GM23338 (cell line): ENCODE measurements around the gene MAPK1. TPM values are rescaled to one million over a fixed set of nuclear protein-coding genes. Genes with fewer than 3 reads are reported as not detected.

Source experiments
- ATAC-seq: fragments of 200-7000 bp; cut with Tn5 transposase; 3 replicates; pipeline ENCODE4 v1.9.1; 2020
- DNase-seq: peaks from one replicate; pipeline ENCODE4 v3.0.0-alpha.2; 2015; ENCODE audit warnings: low spot score
- H2AFZ ChIP-seq: fragments of 200-600 bp; sonication (generic); 2 replicates; pipeline ENCODE4 v1.8.0; 2016; ENCODE audit warnings: antibody characterized with exemption, mild to moderate bottlenecking, moderate library complexity
- H3F3A ChIP-seq: fragments of 200-600 bp; sonication (generic); replicated peaks from 2 replicates; pipeline ENCODE4 v1.8.0; 2017; ENCODE audit warnings: antibody characterized with exemption, mixed run types, low read depth
- H3K27ac ChIP-seq: fragments of 200-600 bp; sonication (generic); 2 replicates; pipeline ENCODE4 v1.6.1; 2016; ENCODE audit warnings: low read depth
- H3K27me3 ChIP-seq: fragments of 200-600 bp; sonication (generic); 2 replicates; pipeline ENCODE4 v1.8.0; 2016; ENCODE audit warnings: mild to moderate bottlenecking, mixed run types, moderate library complexity; ENCODE audit not compliant: insufficient read depth
- H3K36me3 ChIP-seq: fragments of 200-600 bp; sonication (generic); 2 replicates; pipeline ENCODE4 v1.8.0; 2016; ENCODE audit warnings: mild to moderate bottlenecking; ENCODE audit not compliant: insufficient read depth
- H3K4me1 ChIP-seq: fragments of 200-600 bp; sonication (generic); 2 replicates; pipeline ENCODE4 v1.8.0; 2016; ENCODE audit warnings: mild to moderate bottlenecking, moderate library complexity; ENCODE audit not compliant: insufficient read depth
- H3K4me2 ChIP-seq: fragments of 200-600 bp; sonication (generic); 2 replicates; pipeline ENCODE4 v1.7.1; 2017; ENCODE audit warnings: mixed run types
- H3K4me3 ChIP-seq: fragments of 200-600 bp; sonication (generic); 2 replicates; pipeline ENCODE4 v1.6.1; 2016; ENCODE audit warnings: mixed run types
- H3K79me2 ChIP-seq: fragments of 200-600 bp; sonication (generic); replicated peaks from 2 replicates; pipeline ENCODE4 v1.8.0; 2017; ENCODE audit warnings: mild to moderate bottlenecking; ENCODE audit not compliant: insufficient read depth
- H3K9me2 ChIP-seq: fragments of 200-600 bp; sonication (generic); 2 replicates; pipeline ENCODE4 v1.8.0; 2017; ENCODE audit not compliant: insufficient read depth
- H4K20me1 ChIP-seq: fragments of 200-600 bp; sonication (generic); replicated peaks from 2 replicates; pipeline ENCODE4 v1.8.0; 2017; ENCODE audit warnings: mild to moderate bottlenecking; ENCODE audit not compliant: insufficient read depth
- H3K27ac Mint-ChIP-seq: 2 replicates; pipeline ENCODE4 v1.8.0; 2020; ENCODE audit warnings: inconsistent platforms, mild to moderate bottlenecking, moderate library complexity, mixed read lengths
- H3K27me3 Mint-ChIP-seq: 3 replicates; pipeline ENCODE4 v1.8.0; 2022; ENCODE audit warnings: low read depth, mild to moderate bottlenecking, moderate library complexity, mixed read lengths, inconsistent platforms; ENCODE audit not compliant: insufficient read depth, poor library complexity
- H3K36me3 Mint-ChIP-seq: 3 replicates; pipeline ENCODE4 v1.8.0; 2021; ENCODE audit warnings: low read depth, mild to moderate bottlenecking, inconsistent platforms, moderate library complexity, mixed read lengths
- H3K4me1 Mint-ChIP-seq: 3 replicates; pipeline ENCODE4 v1.8.0; 2020; ENCODE audit warnings: mild to moderate bottlenecking, inconsistent platforms, mixed read lengths
- H3K4me3 Mint-ChIP-seq: 3 replicates; pipeline ENCODE4 v1.8.0; 2021; ENCODE audit warnings: moderate library complexity, mild to moderate bottlenecking, inconsistent platforms, mixed read lengths
- H3K9me3 Mint-ChIP-seq: 3 replicates; pipeline ENCODE4 v1.8.0; 2020; ENCODE audit warnings: moderate library complexity, mild to moderate bottlenecking, inconsistent platforms, mixed read lengths
- CTCF ChIP-seq, 2 experiments: fragments of 200-600 bp in 1 of 2; sonication (generic) in 1 of 2; conservative IDR thresholded peaks; 2 replicates each; pipeline versions ENCODE4 v1.5.1 to v1.6.1; 2016 to 2017; ENCODE audit warnings: antibody characterized with exemption in 2 of 2, low read depth in 2 of 2, mild to moderate bottlenecking in 2 of 2, moderate library complexity in 1 of 2
- EZH2 ChIP-seq: fragments of 200-600 bp; sonication (generic); IDR thresholded peaks from one replicate; pipeline ENCODE4 v1.8.0; 2017; ENCODE audit warnings: antibody characterized with exemption, mild to moderate bottlenecking, low read depth; ENCODE audit not compliant: unreplicated experiment
- EZH2phosphoT487 ChIP-seq: fragments of 200-600 bp; sonication (generic); IDR thresholded peaks from one replicate; pipeline ENCODE4 v1.8.1; 2018; ENCODE audit warnings: antibody characterized with exemption; ENCODE audit not compliant: unreplicated experiment
- NANOG ChIP-seq: IDR thresholded peaks from 2 replicates; pipeline ENCODE4 v1.6.1; 2016; ENCODE audit warnings: antibody characterized with exemption, borderline replicate concordance
- STAT1 ChIP-seq: IDR thresholded peaks from one replicate; pipeline ENCODE4 v1.6.1; 2016; ENCODE audit warnings: antibody characterized with exemption; ENCODE audit not compliant: unreplicated experiment
- ZNF114 ChIP-seq: fragments of 250-450 bp; sonication (Bioruptor Pico); IDR thresholded peaks from 2 replicates; pipeline ENCODE4 v1.5.0; 2020; ENCODE audit warnings: mild to moderate bottlenecking, moderate library complexity
- ZNF462 ChIP-seq: fragments of 250-450 bp; sonication (Bioruptor Pico); IDR thresholded peaks from 2 replicates; pipeline ENCODE4 v1.5.0; 2020; ENCODE audit warnings: mild to moderate bottlenecking, moderate library complexity
- polyA plus RNA-seq: library from polyadenylated mRNA; unstranded; fragments of >200 nt; fragmentation: Nextera tagmentation; extraction: Ambion mirVana; gene quantifications from 2 replicates; pipeline ENCODE4 v1.2.1, GENCODE V29; 2016
- total RNA-seq: library from RNA; depleted of rRNA; stranded (reverse); fragments of >200 nt; shearing (Covaris generic); gene quantifications from 2 replicates; pipeline ENCODE4 v1.2.3, GENCODE V29; 2014
- TF ChIP-seq, protein P1 (sequence below): IDR thresholded peaks from one replicate; pipeline ENCODE4 v1.6.1; 2018; ENCODE audit warnings: antibody characterized with exemption; ENCODE audit not compliant: unreplicated experiment
- TF ChIP-seq, protein P2 (sequence below): IDR thresholded peaks from 2 replicates; pipeline ENCODE4 v1.6.1; 2016; ENCODE audit warnings: antibody characterized with exemption

Gene MAPK1
- total and polyA plus RNA-seq, 2 experiments from 2014 or later: 17.4 to 77.5 TPM

DNA sequence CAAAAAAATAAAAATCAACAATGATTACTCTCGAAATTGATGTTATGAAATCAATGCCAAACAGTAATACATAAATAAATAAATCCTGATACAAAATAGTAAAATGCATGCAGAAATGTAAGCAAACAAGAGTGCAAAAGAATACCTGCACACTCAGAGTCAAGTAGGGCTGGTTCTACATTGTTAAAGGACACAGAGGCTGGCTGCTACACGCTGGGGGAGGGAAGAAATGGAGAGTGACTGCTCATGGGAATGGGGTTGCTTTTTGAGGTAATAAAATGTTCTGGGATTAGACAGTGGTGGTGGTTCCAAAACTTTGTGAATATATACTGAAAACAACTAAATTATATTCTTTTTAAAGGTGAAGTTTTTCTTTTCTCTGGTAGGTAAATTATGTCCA is 32.1 kb downstream of the MAPK1 start (continued):
- TF ChIP-seq EZH2: no peak
- TF ChIP-seq, protein P1, sequence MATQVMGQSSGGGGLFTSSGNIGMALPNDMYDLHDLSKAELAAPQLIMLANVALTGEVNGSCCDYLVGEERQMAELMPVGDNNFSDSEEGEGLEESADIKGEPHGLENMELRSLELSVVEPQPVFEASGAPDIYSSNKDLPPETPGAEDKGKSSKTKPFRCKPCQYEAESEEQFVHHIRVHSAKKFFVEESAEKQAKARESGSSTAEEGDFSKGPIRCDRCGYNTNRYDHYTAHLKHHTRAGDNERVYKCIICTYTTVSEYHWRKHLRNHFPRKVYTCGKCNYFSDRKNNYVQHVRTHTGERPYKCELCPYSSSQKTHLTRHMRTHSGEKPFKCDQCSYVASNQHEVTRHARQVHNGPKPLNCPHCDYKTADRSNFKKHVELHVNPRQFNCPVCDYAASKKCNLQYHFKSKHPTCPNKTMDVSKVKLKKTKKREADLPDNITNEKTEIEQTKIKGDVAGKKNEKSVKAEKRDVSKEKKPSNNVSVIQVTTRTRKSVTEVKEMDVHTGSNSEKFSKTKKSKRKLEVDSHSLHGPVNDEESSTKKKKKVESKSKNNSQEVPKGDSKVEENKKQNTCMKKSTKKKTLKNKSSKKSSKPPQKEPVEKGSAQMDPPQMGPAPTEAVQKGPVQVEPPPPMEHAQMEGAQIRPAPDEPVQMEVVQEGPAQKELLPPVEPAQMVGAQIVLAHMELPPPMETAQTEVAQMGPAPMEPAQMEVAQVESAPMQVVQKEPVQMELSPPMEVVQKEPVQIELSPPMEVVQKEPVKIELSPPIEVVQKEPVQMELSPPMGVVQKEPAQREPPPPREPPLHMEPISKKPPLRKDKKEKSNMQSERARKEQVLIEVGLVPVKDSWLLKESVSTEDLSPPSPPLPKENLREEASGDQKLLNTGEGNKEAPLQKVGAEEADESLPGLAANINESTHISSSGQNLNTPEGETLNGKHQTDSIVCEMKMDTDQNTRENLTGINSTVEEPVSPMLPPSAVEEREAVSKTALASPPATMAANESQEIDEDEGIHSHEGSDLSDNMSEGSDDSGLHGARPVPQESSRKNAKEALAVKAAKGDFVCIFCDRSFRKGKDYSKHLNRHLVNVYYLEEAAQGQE: no peak
- no peak for TF ChIP-seq STAT1
- TF ChIP-seq CTCF (conservative IDR thresholded peaks at IDR 0.05; ENCODE audit: low read depth in 2 of 2): no peak
- TF ChIP-seq EZH2phosphoT487: no peak

DNA sequence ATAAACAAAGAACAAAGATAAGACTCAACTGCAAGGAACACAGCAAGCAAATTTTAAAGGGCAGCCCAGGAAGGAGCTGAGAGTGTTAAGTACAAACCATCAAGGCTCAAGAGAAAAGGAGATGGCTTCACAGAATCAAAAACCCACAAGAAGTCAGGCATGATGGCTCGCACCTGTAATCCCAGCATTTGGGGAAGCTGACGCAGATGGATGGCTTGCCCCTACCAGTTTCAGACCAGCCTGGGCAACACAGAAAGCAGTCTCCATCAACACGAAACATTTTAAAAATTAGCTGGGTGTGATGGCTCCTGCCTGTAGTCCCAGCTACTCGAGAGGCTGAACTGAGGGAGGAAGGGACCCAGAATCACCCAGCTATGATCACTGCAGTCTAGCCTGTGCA is 32.6 kb downstream of the MAPK1 start:
- Histone ChIP-seq H3K79me2 (peaks cover 100% of the 10 kb centered on the region), H3K36me3 (no peaks in the 10 kb centered on the region), H3K4me2 (no peak overlapping the region), H4K20me1 (peaks cover 30% of the 10 kb centered on the region), H3K4me1 (peaks cover 7% of the 10 kb centered on the region), H3F3A (no peaks in the 10 kb centered on the region; the same call in 1 of the 2 replicates), H3K9me2 (no peaks in the 10 kb centered on the region), H2AFZ (no peak overlapping the region), H3K4me3 (no peak overlapping the region), H3K27me3 (no peaks in the 10 kb centered on the region), H3K27ac (no peak overlapping the region)
- no peak for ATAC-seq
- H3K27ac Mint-ChIP-seq: no peak overlapping the region
- no peaks in the 10 kb centered on the region for H3K36me3 Mint-ChIP-seq
- no peak overlapping the region for H3K4me3 Mint-ChIP-seq
- H3K4me1 Mint-ChIP-seq: peaks cover 39% of the 10 kb centered on the region
- DNase-seq: no peak
- peaks cover 1% of the 10 kb centered on the region for H3K27me3 Mint-ChIP-seq
- no peaks in the 10 kb centered on the region for H3K9me3 Mint-ChIP-seq
- TF ChIP-seq, protein P2, sequence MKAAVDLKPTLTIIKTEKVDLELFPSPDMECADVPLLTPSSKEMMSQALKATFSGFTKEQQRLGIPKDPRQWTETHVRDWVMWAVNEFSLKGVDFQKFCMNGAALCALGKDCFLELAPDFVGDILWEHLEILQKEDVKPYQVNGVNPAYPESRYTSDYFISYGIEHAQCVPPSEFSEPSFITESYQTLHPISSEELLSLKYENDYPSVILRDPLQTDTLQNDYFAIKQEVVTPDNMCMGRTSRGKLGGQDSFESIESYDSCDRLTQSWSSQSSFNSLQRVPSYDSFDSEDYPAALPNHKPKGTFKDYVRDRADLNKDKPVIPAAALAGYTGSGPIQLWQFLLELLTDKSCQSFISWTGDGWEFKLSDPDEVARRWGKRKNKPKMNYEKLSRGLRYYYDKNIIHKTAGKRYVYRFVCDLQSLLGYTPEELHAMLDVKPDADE: no peak
- no peak for TF ChIP-seq CTCF (conservative IDR thresholded peaks at IDR 0.05; ENCODE audit: low read depth in 2 of 2)
- no peak for TF ChIP-seq EZH2
- TF ChIP-seq NANOG: no peak
- no peak for TF ChIP-seq ZNF462
- TF ChIP-seq STAT1: no peak
- no peak for TF ChIP-seq ZNF114
